GM12864 (cell line): ENCODE data around the gene PTPRT.

Experiments used
- DNase-seq: peaks from one replicate; pipeline ENCODE4 v3.0.0-alpha.2; 2011; ENCODE audit warnings: low read depth
- H3K4me3 ChIP-seq: 2 replicates; pipeline ENCODE4 v1.5.1; 2011; ENCODE audit warnings: mild to moderate bottlenecking, low read depth, low read length, control low read depth
- CTCF ChIP-seq: IDR thresholded peaks from 2 replicates; pipeline ENCODE4 v1.5.1; 2011; ENCODE audit warnings: low read depth, mild to moderate bottlenecking, moderate library complexity, low read length, control low read depth, inconsistent platforms; ENCODE audit errors: missing control alignments

Gene PTPRT

GRCh38 chr20:42603655-42604054, 586.1 kb downstream of the PTPRT start:
- no peak for TF ChIP-seq CTCF
- H3K4me3 ChIP-seq, result no peak overlapping the region
- DNase-seq, result no peak

GRCh38 chr20:42598581-42598980, 591.1 kb downstream of the PTPRT start:
- no peak overlapping the region for H3K4me3 ChIP-seq
- no peak for DNase-seq
- no peak for TF ChIP-seq CTCF

- H3K4me3 ChIP-seq, result no peak overlapping the region
- no peak for TF ChIP-seq CTCF
- DNase-seq, result no peak
Measured at GRCh38 chr20:42595625-42596024, 594.1 kb downstream of the PTPRT start.

- H3K4me3 ChIP-seq, result no peak overlapping the region
- DNase-seq, result no peak
- TF ChIP-seq CTCF, result no peak
Measured at GRCh38 chr20:42594659-42595058, 595.0 kb downstream of the PTPRT start.

GRCh38 chr20:42594011-42594410, 595.7 kb downstream of the PTPRT start:
- TF ChIP-seq CTCF, result no peak
- DNase-seq, result no peak
- H3K4me3 ChIP-seq, result no peak overlapping the region

GRCh38 chr20:42589976-42590639, 599.6 kb downstream of the PTPRT start:
- H3K4me3 ChIP-seq, result no peak overlapping the region
- no peak for DNase-seq
- TF ChIP-seq CTCF, result no peak

- no peak for TF ChIP-seq CTCF
- no peak for DNase-seq
- H3K4me3 ChIP-seq, result no peak overlapping the region
Measured at GRCh38 chr20:42588847-42589246, 600.9 kb downstream of the PTPRT start.
